Bronchial epithelial cell (primary cell): ENCODE measurements around the gene PABPN1L. TPM values are rescaled to one million over a fixed set of nuclear protein-coding genes. Genes with fewer than 3 reads are reported as not detected.
"Not testable (repeated sequence)": the region's sequence is repeated elsewhere in the genome, so short reads cannot be mapped to it uniquely, and the experiment has no call there.

ENCODE experiments used
- DNase-seq: peaks from one replicate; pipeline ENCODE4 v3.0.0-alpha.2; 2010; ENCODE audit warnings: low read depth
- FAIRE-seq: peaks from 2 replicates; lab custom pipeline; 2011; peaks lifted over from hg19 to GRCh38; lab: Jason Lieb, UNC
- H3K27me3 ChIP-seq: 2 replicates; pipeline ENCODE4 v1.5.1; 2011; ENCODE audit warnings: low read length; ENCODE audit not compliant: control insufficient read depth, insufficient read depth
- H3K36me3 ChIP-seq: 2 replicates; pipeline ENCODE4 v1.5.1; 2011; ENCODE audit warnings: low read length; ENCODE audit not compliant: control insufficient read depth, insufficient read depth
- H3K4me3 ChIP-seq: 2 replicates; pipeline ENCODE4 v1.5.1; 2011; ENCODE audit warnings: mild to moderate bottlenecking, low read depth, low read length, control low read depth
- total RNA-seq: library from RNA; depleted of rRNA; stranded (reverse); fragments of >200 nt; gene quantifications from 2 replicates; pipeline ENCODE4 v1.2.1, GENCODE V29; 2014
- TF ChIP-seq, protein P1 (sequence below): IDR thresholded peaks from 2 replicates; pipeline ENCODE4 v1.5.1; 2011; ENCODE audit warnings: mild to moderate bottlenecking, moderate library complexity, low read length, control low read depth, inconsistent platforms; ENCODE audit not compliant: insufficient read depth, severe bottlenecking

Gene PABPN1L
- total RNA-seq, 1 donor from 2014 or later = not detected

DNA sequence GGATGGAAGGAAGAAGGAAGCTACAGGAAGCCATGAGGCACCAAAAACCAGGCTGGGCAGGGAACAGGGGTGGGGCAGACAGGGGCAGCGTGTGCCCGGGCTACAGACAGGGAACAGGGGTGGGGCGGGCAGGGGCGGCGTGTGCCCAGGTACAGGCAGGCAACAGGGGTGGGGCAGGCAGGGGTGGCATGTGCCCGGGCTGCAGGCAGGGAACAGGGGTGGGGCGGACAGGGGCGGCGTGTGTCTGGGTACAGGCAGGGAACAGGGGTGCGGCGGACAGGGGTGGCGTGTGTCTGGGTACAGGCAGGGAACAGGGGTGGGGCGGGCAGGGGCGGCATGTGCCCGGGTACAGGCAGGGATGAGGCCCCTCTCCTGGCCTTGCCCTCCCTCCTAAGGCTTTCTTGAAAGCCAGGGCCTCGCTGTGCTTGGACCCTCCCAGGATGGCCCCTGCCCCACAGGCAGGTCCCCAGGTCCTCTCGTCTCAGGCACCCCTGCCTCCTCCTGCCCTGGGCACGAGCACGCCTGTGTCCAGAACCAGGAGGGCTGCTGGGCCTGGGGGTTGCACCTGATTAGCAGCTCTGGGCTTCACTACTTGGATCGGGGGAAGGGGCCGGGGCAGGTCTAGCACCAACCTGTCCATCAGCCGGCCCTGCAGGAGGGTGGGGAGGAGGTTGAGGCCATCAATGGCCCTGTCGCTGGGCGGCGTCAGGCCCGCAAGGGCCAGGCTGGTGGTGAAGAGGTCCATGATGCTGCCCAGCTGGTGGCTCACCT, 40.2 kb downstream of the PABPN1L start:
- Histone ChIP-seq H3K36me3 (peaks cover 11% of the 10 kb centered on the region), H3K27me3 (no peaks in the 10 kb centered on the region), H3K4me3 (no peak overlapping the region)
- TF ChIP-seq, protein P1, sequence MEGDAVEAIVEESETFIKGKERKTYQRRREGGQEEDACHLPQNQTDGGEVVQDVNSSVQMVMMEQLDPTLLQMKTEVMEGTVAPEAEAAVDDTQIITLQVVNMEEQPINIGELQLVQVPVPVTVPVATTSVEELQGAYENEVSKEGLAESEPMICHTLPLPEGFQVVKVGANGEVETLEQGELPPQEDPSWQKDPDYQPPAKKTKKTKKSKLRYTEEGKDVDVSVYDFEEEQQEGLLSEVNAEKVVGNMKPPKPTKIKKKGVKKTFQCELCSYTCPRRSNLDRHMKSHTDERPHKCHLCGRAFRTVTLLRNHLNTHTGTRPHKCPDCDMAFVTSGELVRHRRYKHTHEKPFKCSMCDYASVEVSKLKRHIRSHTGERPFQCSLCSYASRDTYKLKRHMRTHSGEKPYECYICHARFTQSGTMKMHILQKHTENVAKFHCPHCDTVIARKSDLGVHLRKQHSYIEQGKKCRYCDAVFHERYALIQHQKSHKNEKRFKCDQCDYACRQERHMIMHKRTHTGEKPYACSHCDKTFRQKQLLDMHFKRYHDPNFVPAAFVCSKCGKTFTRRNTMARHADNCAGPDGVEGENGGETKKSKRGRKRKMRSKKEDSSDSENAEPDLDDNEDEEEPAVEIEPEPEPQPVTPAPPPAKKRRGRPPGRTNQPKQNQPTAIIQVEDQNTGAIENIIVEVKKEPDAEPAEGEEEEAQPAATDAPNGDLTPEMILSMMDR = no peak
- FAIRE-seq (no peak), DNase-seq (no peak)

DNA sequence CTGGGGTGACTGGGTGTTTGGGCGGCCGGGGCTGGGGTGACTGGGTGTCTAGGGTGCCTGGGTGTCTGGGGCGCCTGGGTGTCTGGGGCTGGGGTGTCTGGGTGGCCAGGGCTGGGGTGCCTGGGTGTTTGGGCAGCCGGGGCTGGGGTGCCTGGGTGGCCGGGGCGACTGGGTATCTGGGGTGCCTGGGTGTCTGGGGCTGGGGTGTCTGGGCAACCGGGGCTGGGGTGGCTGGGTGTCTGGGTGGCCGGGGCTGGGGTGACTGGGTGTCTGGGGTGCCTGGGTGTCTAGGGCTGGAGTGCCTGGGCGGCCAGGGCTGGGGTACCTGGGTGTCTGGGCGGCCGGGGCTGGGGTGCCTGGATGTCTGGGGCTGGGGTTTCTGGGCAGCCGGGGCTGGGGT, 41.3 kb downstream of the PABPN1L start:
- Histone ChIP-seq H3K27me3 (no peaks in the 10 kb centered on the region), H3K4me3 (no peak overlapping the region), H3K36me3 (peaks cover 11% of the 10 kb centered on the region)
- FAIRE-seq = no peak
- TF ChIP-seq, protein P1 = no peak
- no peak for DNase-seq

GRCh38 chr16:88824256-88825077, 42.0 kb downstream of the PABPN1L start:
- FAIRE-seq (no peak), DNase-seq (no peak)
- TF ChIP-seq, protein P1 = no peak
- Histone ChIP-seq H3K27me3 (no peaks in the 10 kb centered on the region), H3K4me3 (no peak overlapping the region), H3K36me3 (peaks cover 11% of the 10 kb centered on the region)

GRCh38 chr16:88823646-88824045, 42.8 kb downstream of the PABPN1L start:
- H3K4me3 ChIP-seq, H3K27me3 ChIP-seq, DNase-seq, FAIRE-seq: not testable (repeated sequence)
- peaks cover 10% of the 10 kb centered on the region for H3K36me3 ChIP-seq

- H3K36me3 ChIP-seq = peaks cover 10% of the 10 kb centered on the region
- TF ChIP-seq, protein P1 = no peak
- DNase-seq (no peak), FAIRE-seq (no peak)
- no peaks in the 10 kb centered on the region for H3K27me3 ChIP-seq
- H3K4me3 ChIP-seq = no peak overlapping the region
Observed at GRCh38 chr16:88822281-88823040, 44.0 kb downstream of the PABPN1L start.
